Hepatocyte (in vitro differentiated cells): ENCODE results near the gene PDE7B. TPM values are rescaled to one million over a fixed set of nuclear protein-coding genes. Genes with fewer than 3 reads are reported as not detected.

Experiments used
- DNase-seq: peaks from one replicate; pipeline ENCODE4 v3.0.0-alpha.2; 2016; ENCODE audit warnings: low spot score
- H2AFZ ChIP-seq: fragments of 200-600 bp; sonication (generic); 2 replicates; pipeline ENCODE4 v1.6.0; 2016; ENCODE audit warnings: antibody characterized with exemption, mild to moderate bottlenecking
- H3K27ac ChIP-seq: fragments of 200-600 bp; sonication (generic); 2 replicates; pipeline ENCODE4 v1.5.1; 2016; ENCODE audit warnings: mild to moderate bottlenecking
- H3K27me3 ChIP-seq: fragments of 200-600 bp; sonication (generic); 2 replicates; pipeline ENCODE4 v1.6.1; 2016
- H3K36me3 ChIP-seq: fragments of 200-600 bp; sonication (generic); replicated peaks from 2 replicates; pipeline ENCODE4 v1.5.1; 2016; ENCODE audit warnings: low read depth; ENCODE audit not compliant: insufficient read depth
- H3K4me1 ChIP-seq: fragments of 200-600 bp; sonication (generic); 2 replicates; pipeline ENCODE4 v1.5.1; 2016; ENCODE audit warnings: mild to moderate bottlenecking, moderate library complexity; ENCODE audit not compliant: insufficient read depth
- H3K4me2 ChIP-seq: fragments of 200-600 bp; sonication (generic); 2 replicates; pipeline ENCODE4 v1.6.0; 2016
- H3K4me3 ChIP-seq: fragments of 200-600 bp; sonication (generic); 2 replicates; pipeline ENCODE4 v1.5.1; 2016; ENCODE audit warnings: mild to moderate bottlenecking
- H3K79me2 ChIP-seq: fragments of 200-600 bp; sonication (generic); 2 replicates; pipeline ENCODE4 v1.6.0; 2017; ENCODE audit warnings: mild to moderate bottlenecking
- H3K9me2 ChIP-seq: fragments of 200-600 bp; sonication (generic); replicated peaks from 2 replicates; pipeline ENCODE4 v1.6.0; 2017; ENCODE audit warnings: mild to moderate bottlenecking; ENCODE audit not compliant: insufficient read depth
- H3K9me3 ChIP-seq: fragments of 200-600 bp; sonication (generic); 2 replicates; pipeline ENCODE4 v1.5.1; 2016; ENCODE audit warnings: low read depth, mild to moderate bottlenecking
- H4K20me1 ChIP-seq: fragments of 200-600 bp; sonication (generic); 2 replicates; pipeline ENCODE4 v1.6.0; 2016; ENCODE audit warnings: mild to moderate bottlenecking; ENCODE audit not compliant: insufficient read depth, poor library complexity, severe bottlenecking
- EZH2 ChIP-seq: fragments of 200-600 bp; sonication (generic); IDR thresholded peaks from 2 replicates; pipeline ENCODE4 v1.6.1; 2016; ENCODE audit warnings: antibody characterized with exemption, mild to moderate bottlenecking, borderline replicate concordance
- EZH2phosphoT487 ChIP-seq: fragments of 200-600 bp; sonication (generic); IDR thresholded peaks from one replicate; pipeline ENCODE4 v1.6.1; 2018; ENCODE audit warnings: antibody characterized with exemption, mild to moderate bottlenecking, low read depth, moderate library complexity; ENCODE audit not compliant: unreplicated experiment, severe bottlenecking
- WGBS: methylation state at CpG from one replicate; pipeline ENCODE4 v1.1.6; 2016; ENCODE audit warnings: low lambda C conversion rate; ENCODE audit errors: missing lambda C conversion rate; 5-methylcytosine and 5-hydroxymethylcytosine counted together
- polyA plus RNA-seq: library from polyadenylated mRNA; unstranded; fragments of >200 nt; fragmentation: Nextera tagmentation; extraction: Ambion mirVana; gene quantifications from 2 replicates; pipeline ENCODE4 v1.2.1, GENCODE V29; 2016
- total RNA-seq: library from RNA; depleted of rRNA; stranded (reverse); fragments of >200 nt; gene quantifications from 2 replicates; pipeline ENCODE4 v1.2.3, GENCODE V29; 2014
- TF ChIP-seq, protein P1 (sequence below): fragments of 200-600 bp; sonication (generic); IDR thresholded peaks from 2 replicates; pipeline ENCODE4 v1.5.1; 2016; ENCODE audit warnings: antibody characterized with exemption, mild to moderate bottlenecking; ENCODE audit not compliant: poor library complexity

Gene PDE7B
- total and polyA plus RNA-seq, 2 experiments from 2014 or later, result 3.4 to 7.2 TPM

GRCh38 chr6:135976585-135976984, 125.1 kb downstream of the PDE7B start:
- H2AFZ ChIP-seq, result no peak overlapping the region
- DNase-seq, result no peak
- H3K9me3 ChIP-seq, result no peaks in the 10 kb centered on the region
- H3K4me3 ChIP-seq, result no peak overlapping the region
- H3K4me1 ChIP-seq, result no peaks in the 10 kb centered on the region
- TF ChIP-seq, protein P1, sequence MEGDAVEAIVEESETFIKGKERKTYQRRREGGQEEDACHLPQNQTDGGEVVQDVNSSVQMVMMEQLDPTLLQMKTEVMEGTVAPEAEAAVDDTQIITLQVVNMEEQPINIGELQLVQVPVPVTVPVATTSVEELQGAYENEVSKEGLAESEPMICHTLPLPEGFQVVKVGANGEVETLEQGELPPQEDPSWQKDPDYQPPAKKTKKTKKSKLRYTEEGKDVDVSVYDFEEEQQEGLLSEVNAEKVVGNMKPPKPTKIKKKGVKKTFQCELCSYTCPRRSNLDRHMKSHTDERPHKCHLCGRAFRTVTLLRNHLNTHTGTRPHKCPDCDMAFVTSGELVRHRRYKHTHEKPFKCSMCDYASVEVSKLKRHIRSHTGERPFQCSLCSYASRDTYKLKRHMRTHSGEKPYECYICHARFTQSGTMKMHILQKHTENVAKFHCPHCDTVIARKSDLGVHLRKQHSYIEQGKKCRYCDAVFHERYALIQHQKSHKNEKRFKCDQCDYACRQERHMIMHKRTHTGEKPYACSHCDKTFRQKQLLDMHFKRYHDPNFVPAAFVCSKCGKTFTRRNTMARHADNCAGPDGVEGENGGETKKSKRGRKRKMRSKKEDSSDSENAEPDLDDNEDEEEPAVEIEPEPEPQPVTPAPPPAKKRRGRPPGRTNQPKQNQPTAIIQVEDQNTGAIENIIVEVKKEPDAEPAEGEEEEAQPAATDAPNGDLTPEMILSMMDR, result no peak
- TF ChIP-seq EZH2phosphoT487, result no peak
- no peak for TF ChIP-seq EZH2
- H3K4me2 ChIP-seq, result no peak overlapping the region
- no peaks in the 10 kb centered on the region for H3K27me3 ChIP-seq
- H3K36me3 ChIP-seq, result no peaks in the 10 kb centered on the region
- no peaks in the 10 kb centered on the region for H3K9me2 ChIP-seq
- H4K20me1 ChIP-seq, result no peaks in the 10 kb centered on the region
- H3K79me2 ChIP-seq, result no peaks in the 10 kb centered on the region
- H3K27ac ChIP-seq, result no peak overlapping the region

DNA sequence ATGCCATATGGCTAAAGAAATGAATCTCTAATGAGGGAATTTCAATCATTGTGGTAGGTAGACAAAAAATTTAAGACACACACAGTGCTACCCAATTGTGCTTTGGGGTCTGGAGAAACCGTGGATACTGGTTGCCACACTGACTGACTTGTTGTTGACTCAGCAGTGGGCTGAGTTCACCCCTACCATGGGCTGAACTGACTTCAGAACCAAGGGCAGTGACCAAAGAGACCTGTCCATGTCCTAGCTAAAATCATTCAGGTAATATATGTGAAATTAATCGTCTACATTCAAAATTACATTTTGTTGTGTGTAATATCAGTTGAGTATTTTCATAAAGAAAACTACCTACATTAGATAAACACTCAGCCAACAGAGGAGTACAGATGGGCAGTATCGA, 131.6 kb downstream of the PDE7B start:
- no peaks in the 10 kb centered on the region for H3K9me2 ChIP-seq
- DNase-seq, result no peak
- H3K4me3 ChIP-seq, result no peak overlapping the region
- H3K9me3 ChIP-seq, result no peaks in the 10 kb centered on the region
- no peaks in the 10 kb centered on the region for H4K20me1 ChIP-seq
- H3K79me2 ChIP-seq, result no peaks in the 10 kb centered on the region
- no peak overlapping the region for H3K4me2 ChIP-seq
- H3K27me3 ChIP-seq, result no peaks in the 10 kb centered on the region
- no peaks in the 10 kb centered on the region for H3K4me1 ChIP-seq
- H3K27ac ChIP-seq, result no peak overlapping the region
- WGBS, result 90% methylated on average over 3 of the region's 3 CpGs
- no peaks in the 10 kb centered on the region for H3K36me3 ChIP-seq
- TF ChIP-seq EZH2, result no peak
- H2AFZ ChIP-seq, result no peak overlapping the region

- no peaks in the 10 kb centered on the region for H4K20me1 ChIP-seq
- no peaks in the 10 kb centered on the region for H3K79me2 ChIP-seq
- H3K27ac ChIP-seq, result no peak overlapping the region
- no peak for DNase-seq
- no peaks in the 10 kb centered on the region for H3K27me3 ChIP-seq
- TF ChIP-seq EZH2phosphoT487, result no peak
- TF ChIP-seq, protein P1, result no peak
- TF ChIP-seq EZH2, result no peak
- no peaks in the 10 kb centered on the region for H3K9me3 ChIP-seq
- H3K4me2 ChIP-seq, result no peak overlapping the region
- 92% methylated on average over 4 of the region's 4 CpGs for WGBS
- no peak overlapping the region for H3K4me3 ChIP-seq
- no peak overlapping the region for H2AFZ ChIP-seq
- no peaks in the 10 kb centered on the region for H3K9me2 ChIP-seq
- no peaks in the 10 kb centered on the region for H3K4me1 ChIP-seq
- H3K36me3 ChIP-seq, result no peaks in the 10 kb centered on the region
Observed at GRCh38 chr6:135983718-135984343, 132.3 kb downstream of the PDE7B start.

DNA sequence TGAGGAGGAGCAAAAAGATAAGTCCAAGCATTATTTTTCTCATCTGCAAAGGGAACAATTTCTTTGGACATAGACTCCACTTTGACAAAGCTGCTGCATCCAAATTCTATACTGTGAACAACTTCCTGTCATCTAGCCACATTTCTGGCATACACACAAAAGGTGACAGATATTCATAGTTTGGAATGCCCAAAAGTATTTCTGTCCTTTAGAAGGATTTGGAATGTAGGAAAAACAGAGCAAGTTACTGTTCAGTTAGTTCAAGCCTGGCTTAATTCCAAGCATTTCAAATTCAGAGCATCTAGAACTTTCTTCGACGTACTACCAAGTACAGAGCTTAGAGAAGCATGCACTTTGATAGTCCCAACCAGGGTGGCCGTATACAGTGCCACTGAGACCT, 134.0 kb downstream of the PDE7B start:
- H3K36me3 ChIP-seq, result no peaks in the 10 kb centered on the region
- no peak for DNase-seq
- no peak overlapping the region for H2AFZ ChIP-seq
- H3K27ac ChIP-seq, result no peak overlapping the region
- H3K27me3 ChIP-seq, result no peaks in the 10 kb centered on the region
- H3K4me2 ChIP-seq, result no peak overlapping the region
- H3K79me2 ChIP-seq, result no peaks in the 10 kb centered on the region
- H3K4me1 ChIP-seq, result no peaks in the 10 kb centered on the region
- TF ChIP-seq EZH2, result no peak
- no peak overlapping the region for H3K4me3 ChIP-seq
- no peaks in the 10 kb centered on the region for H3K9me3 ChIP-seq
- H4K20me1 ChIP-seq, result no peaks in the 10 kb centered on the region
- WGBS, result 85% methylated on average over 3 of the region's 3 CpGs
- no peaks in the 10 kb centered on the region for H3K9me2 ChIP-seq
